Keratinocyte (primary cell): ENCODE results near the gene FTO. TPM values are rescaled to one million over a fixed set of nuclear protein-coding genes. Genes with fewer than 3 reads are reported as not detected.

ENCODE experiments used
- DNase-seq: peaks from one replicate; pipeline ENCODE4 v3.0.0-alpha.2; 2011; ENCODE audit warnings: low read depth, missing footprints, low spot score
- FAIRE-seq: peaks from 2 replicates; lab custom pipeline; 2011; peaks lifted over from hg19 to GRCh38; lab: Jason Lieb, UNC
- H2AFZ ChIP-seq: 2 replicates; pipeline ENCODE4 v1.6.0; 2012; ENCODE audit warnings: low read length, control low read depth, inconsistent platforms; ENCODE audit not compliant: control insufficient read depth
- H3K27ac ChIP-seq: 2 replicates; pipeline ENCODE4 v1.5.1; 2011; ENCODE audit warnings: low read length; ENCODE audit not compliant: control insufficient read depth, insufficient read depth
- H3K27me3 ChIP-seq: 3 replicates; pipeline ENCODE4 v1.6.0; 2011; ENCODE audit warnings: low read length; ENCODE audit not compliant: control insufficient read depth, insufficient read depth; ENCODE audit errors: extremely low read depth
- H3K36me3 ChIP-seq, 2 experiments: 2 replicates in 1 of 2; 3 replicates in 1 of 2; pipeline ENCODE4 v1.5.1; 2011; ENCODE audit warnings: low read length in 2 of 2, mild to moderate bottlenecking in 1 of 2; ENCODE audit not compliant: control insufficient read depth in 2 of 2, insufficient read depth in 2 of 2; ENCODE audit errors: extremely low read depth in 1 of 2
- H3K4me1 ChIP-seq: 3 replicates; pipeline ENCODE4 v1.5.1; 2011; ENCODE audit warnings: low read length; ENCODE audit not compliant: control insufficient read depth, insufficient read depth; ENCODE audit errors: extremely low read depth
- H3K4me2 ChIP-seq: 3 replicates; pipeline ENCODE4 v1.6.0; 2011; ENCODE audit warnings: low read depth, low read length; ENCODE audit not compliant: control insufficient read depth, insufficient read depth; ENCODE audit errors: extremely low read depth
- H3K4me3 ChIP-seq, 3 experiments: fragments of 200-600 bp in 1 of 3; sonication (generic) in 1 of 3; 2 replicates in 2 of 3; 3 replicates in 1 of 3; pipeline ENCODE4 v1.5.1; 2011 to 2016; ENCODE audit warnings: low read length in 3 of 3, mild to moderate bottlenecking in 3 of 3, control low read depth in 2 of 3, inconsistent platforms in 1 of 3, low read depth in 1 of 3, mixed read lengths in 1 of 3, mixed run types in 1 of 3, moderate library complexity in 1 of 3; ENCODE audit not compliant: control insufficient read depth in 2 of 3, insufficient read depth in 2 of 3; ENCODE audit errors: extremely low read depth in 1 of 3
- H3K79me2 ChIP-seq: 2 replicates; pipeline ENCODE4 v1.6.0; 2012; ENCODE audit warnings: low read length; ENCODE audit not compliant: control insufficient read depth, insufficient read depth
- H3K9ac ChIP-seq: 3 replicates; pipeline ENCODE4 v1.6.0; 2011; ENCODE audit warnings: low read length; ENCODE audit not compliant: control insufficient read depth, insufficient read depth; ENCODE audit errors: extremely low read depth
- H3K9me1 ChIP-seq: 3 replicates; pipeline ENCODE4 v1.6.0; 2011; ENCODE audit warnings: low read length; ENCODE audit not compliant: control insufficient read depth, insufficient read depth; ENCODE audit errors: extremely low read depth
- H3K9me3 ChIP-seq: 2 replicates; pipeline ENCODE4 v1.5.1; 2012; ENCODE audit warnings: low read depth, low read length; ENCODE audit not compliant: control insufficient read depth
- H4K20me1 ChIP-seq: 3 replicates; pipeline ENCODE4 v1.6.0; 2011; ENCODE audit warnings: low read length; ENCODE audit not compliant: control insufficient read depth, insufficient read depth; ENCODE audit errors: extremely low read depth
- EZH2 ChIP-seq: IDR thresholded peaks from one replicate; pipeline ENCODE4 v1.6.1; 2012; ENCODE audit warnings: inconsistent platforms, mild to moderate bottlenecking, low read length, moderate library complexity
- dilution Hi-C: fragments of 300-500 bp; cut with MboI; formaldehyde crosslinking; loops from one replicate; pipeline ENCODE4 v1.7.0; 2020; ENCODE audit warnings: low sequenced_read_pairs; ENCODE audit not compliant: extremely low pct_ligation_motif_present
- polyA plus RNA-seq, 5 experiments: library from polyadenylated mRNA; depleted of rRNA in 3 of 5; stranded (reverse) in 3 of 5; stranded (forward) in 1 of 5; unstranded in 1 of 5; fragments of >200 nt; gene quantifications; 1 replicate in 1 of 5; 2 replicates in 3 of 5; 3 replicates in 1 of 5; pipeline versions ENCODE4 v1.2.1 to v1.2.3, GENCODE V29; 2011 to 2012; ENCODE audit warnings: missing spikeins in 2 of 5, low read depth in 1 of 5, low replicate concordance in 1 of 5
- TF ChIP-seq, protein P1 (sequence below), 3 experiments: IDR thresholded peaks in 1 of 3; conservative IDR thresholded peaks in 1 of 3; optimal IDR thresholded peaks in 1 of 3; 2 replicates in 2 of 3; 3 replicates in 1 of 3; pipeline versions ENCODE3 to v1.5.1; 2011; ENCODE audit warnings: low read length in 3 of 3, mild to moderate bottlenecking in 3 of 3, moderate library complexity in 2 of 3, control low read depth in 1 of 3, inconsistent platforms in 1 of 3; ENCODE audit not compliant: insufficient read depth in 2 of 3; ENCODE audit errors: extremely low read depth in 1 of 3

The FTO gene
- polyA plus RNA-seq, 1 donor (not counting 4 experiments of a cell fraction or from before 2014, with no cell fraction given): 56.4 TPM

DNA sequence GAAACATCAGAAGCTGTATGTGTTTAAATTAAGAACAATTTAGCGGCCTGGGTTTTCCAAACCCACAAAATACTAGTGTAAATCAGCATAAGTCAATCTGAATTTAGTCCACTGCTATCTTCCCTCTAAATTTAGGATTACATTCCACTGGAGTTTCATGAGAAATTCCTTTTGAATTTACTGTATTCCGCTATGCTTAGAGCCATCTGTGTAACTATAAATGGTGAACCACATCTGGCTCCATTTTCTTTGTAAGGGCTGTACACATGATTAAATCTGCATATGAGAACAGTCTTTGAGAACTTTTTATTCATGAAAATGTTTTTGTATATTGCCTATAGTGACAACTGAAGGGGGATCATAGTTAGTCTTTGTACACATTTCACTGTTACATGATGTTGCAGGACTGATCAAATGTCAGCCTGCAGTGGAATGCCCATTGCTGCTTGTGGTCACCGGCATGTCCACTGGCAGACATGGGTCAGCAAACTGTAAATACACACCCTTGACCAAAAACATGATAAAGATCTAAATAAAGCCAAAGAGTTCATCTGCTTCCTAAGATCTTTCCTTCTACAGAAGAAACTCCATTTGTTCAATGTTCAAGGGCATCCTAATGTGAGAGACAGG is 37.1 kb upstream of the FTO start:
- no peak overlapping the region for H3K27ac ChIP-seq
- no peaks in the 10 kb centered on the region for H4K20me1 ChIP-seq
- TF ChIP-seq, protein P1, sequence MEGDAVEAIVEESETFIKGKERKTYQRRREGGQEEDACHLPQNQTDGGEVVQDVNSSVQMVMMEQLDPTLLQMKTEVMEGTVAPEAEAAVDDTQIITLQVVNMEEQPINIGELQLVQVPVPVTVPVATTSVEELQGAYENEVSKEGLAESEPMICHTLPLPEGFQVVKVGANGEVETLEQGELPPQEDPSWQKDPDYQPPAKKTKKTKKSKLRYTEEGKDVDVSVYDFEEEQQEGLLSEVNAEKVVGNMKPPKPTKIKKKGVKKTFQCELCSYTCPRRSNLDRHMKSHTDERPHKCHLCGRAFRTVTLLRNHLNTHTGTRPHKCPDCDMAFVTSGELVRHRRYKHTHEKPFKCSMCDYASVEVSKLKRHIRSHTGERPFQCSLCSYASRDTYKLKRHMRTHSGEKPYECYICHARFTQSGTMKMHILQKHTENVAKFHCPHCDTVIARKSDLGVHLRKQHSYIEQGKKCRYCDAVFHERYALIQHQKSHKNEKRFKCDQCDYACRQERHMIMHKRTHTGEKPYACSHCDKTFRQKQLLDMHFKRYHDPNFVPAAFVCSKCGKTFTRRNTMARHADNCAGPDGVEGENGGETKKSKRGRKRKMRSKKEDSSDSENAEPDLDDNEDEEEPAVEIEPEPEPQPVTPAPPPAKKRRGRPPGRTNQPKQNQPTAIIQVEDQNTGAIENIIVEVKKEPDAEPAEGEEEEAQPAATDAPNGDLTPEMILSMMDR (optimal IDR thresholded peaks at IDR 0.05 in 1 of 3, IDR thresholded peaks at IDR 0.05 in 1 of 3, conservative IDR thresholded peaks at IDR 0.05 in 1 of 3; ENCODE audit: extremely low read depth in 1 of 3, insufficient read depth in 2 of 3, low read length in 3 of 3): no peak
- no peak for TF ChIP-seq EZH2
- H3K36me3 ChIP-seq: no peaks in the 10 kb centered on the region
- no peaks in the 10 kb centered on the region for H3K9me3 ChIP-seq
- no peak overlapping the region for H3K9ac ChIP-seq
- H3K4me2 ChIP-seq: no peak overlapping the region
- FAIRE-seq (no peak), DNase-seq (no peak)
- no peaks in the 10 kb centered on the region for H3K9me1 ChIP-seq
- no peaks in the 10 kb centered on the region for H3K4me1 ChIP-seq
- no peaks in the 10 kb centered on the region for H3K79me2 ChIP-seq
- H3K4me3 ChIP-seq: no peak overlapping the region
- dilution Hi-C loops: no loop called here
- H2AFZ ChIP-seq: no peak overlapping the region
- no peaks in the 10 kb centered on the region for H3K27me3 ChIP-seq

GRCh38 chr16:53668869-53669268 is 35.1 kb upstream of the FTO start:
- no peaks in the 10 kb centered on the region for H3K9me1 ChIP-seq
- H3K4me2 ChIP-seq: no peak overlapping the region
- H3K9ac ChIP-seq: no peak overlapping the region
- DNase-seq (no peak), FAIRE-seq (no peak)
- no peak for TF ChIP-seq EZH2
- TF ChIP-seq, protein P1 (optimal IDR thresholded peaks at IDR 0.05 in 1 of 3, IDR thresholded peaks at IDR 0.05 in 1 of 3, conservative IDR thresholded peaks at IDR 0.05 in 1 of 3; ENCODE audit: extremely low read depth in 1 of 3, insufficient read depth in 2 of 3, low read length in 3 of 3): no peak
- no peaks in the 10 kb centered on the region for H4K20me1 ChIP-seq
- no peaks in the 10 kb centered on the region for H3K79me2 ChIP-seq
- no peak overlapping the region for H2AFZ ChIP-seq
- no peaks in the 10 kb centered on the region for H3K36me3 ChIP-seq
- H3K4me1 ChIP-seq: no peaks in the 10 kb centered on the region
- no peak overlapping the region for H3K4me3 ChIP-seq
- no peaks in the 10 kb centered on the region for H3K9me3 ChIP-seq
- dilution Hi-C loops: no loop called here
- H3K27ac ChIP-seq: no peak overlapping the region
- H3K27me3 ChIP-seq: no peaks in the 10 kb centered on the region
